Measurements from ENCODE around the gene ST3GAL3.

DNA sequence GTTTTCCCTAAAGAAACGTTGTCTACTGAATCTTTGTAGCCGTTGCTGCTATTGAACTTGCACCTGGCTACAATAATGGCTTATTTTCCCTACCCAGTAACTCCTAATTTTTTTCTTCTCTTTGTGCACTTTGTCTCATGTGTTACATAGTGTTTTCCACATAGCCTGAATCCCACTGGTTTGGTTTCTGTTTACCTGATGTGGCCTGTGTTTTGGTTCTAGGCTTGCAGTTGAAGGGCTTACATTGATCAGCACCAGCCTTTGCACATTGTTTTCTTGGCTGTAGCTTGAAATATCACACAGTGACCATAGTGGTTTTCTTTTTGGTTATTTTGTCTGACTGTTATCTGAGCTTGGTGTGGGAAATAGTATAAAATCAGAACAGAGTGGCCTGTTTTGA lies 29.5 kb downstream of the ST3GAL3 start:
- TF ChIP-seq NFRKB (IDR thresholded peaks at IDR 0.05) (no peak), SP1 (IDR thresholded peaks at IDR 0.05) (no peak), HDGF (IDR thresholded peaks at IDR 0.05; ENCODE audit: borderline replicate concordance) (no peak), BHLHE40 (IDR thresholded peaks at IDR 0.05; ENCODE audit: borderline replicate concordance) (no peak)
